ENCODE data around the gene AMH.

GRCh38 chr19:2271234-2272103, 22.3 kb downstream of the AMH start:
- TF ChIP-seq CTCF (conservative IDR thresholded peaks at IDR 0.05; ENCODE audit: low read length) = no peak
- TF ChIP-seq EZH2phosphoT487 (IDR thresholded peaks at IDR 0.05; ENCODE audit: borderline replicate concordance, low read depth, low read length) = no peak
